Coronary artery (tissue), 2 donors: ENCODE results near the gene HSPG2.
"Not testable (repeated sequence)": the region's sequence is repeated elsewhere in the genome, so short reads cannot be mapped to it uniquely, and the experiment has no call there.

Source experiments
- DNase-seq: peaks from one replicate; pipeline ENCODE4 v3.0.0-alpha.2; 2017; ENCODE audit warnings: low spot score
- H3K27ac ChIP-seq, 2 donors: fragments of 200-600 bp; sonication (generic); one replicate each; pipeline ENCODE4 v1.5.1; 2016 to 2019
- H3K4me3 ChIP-seq: fragments of 200-600 bp; sonication (generic); 2 replicates; pipeline ENCODE4 v1.5.1; 2016; ENCODE audit warnings: mild to moderate bottlenecking, moderate library complexity
- TF ChIP-seq, protein P1 (sequence below): fragments of 200-600 bp; sonication (generic); IDR thresholded peaks from one replicate; pipeline ENCODE4 v1.5.1; 2019; ENCODE audit warnings: antibody characterized with exemption

The HSPG2 gene

GRCh38 chr1:21955058-21955457, 17.9 kb upstream of the HSPG2 start:
- Histone ChIP-seq H3K4me3 (no peak overlapping the region), H3K27ac (peak overlapping the region; percentile 59 to 61)
- TF ChIP-seq, protein P1, sequence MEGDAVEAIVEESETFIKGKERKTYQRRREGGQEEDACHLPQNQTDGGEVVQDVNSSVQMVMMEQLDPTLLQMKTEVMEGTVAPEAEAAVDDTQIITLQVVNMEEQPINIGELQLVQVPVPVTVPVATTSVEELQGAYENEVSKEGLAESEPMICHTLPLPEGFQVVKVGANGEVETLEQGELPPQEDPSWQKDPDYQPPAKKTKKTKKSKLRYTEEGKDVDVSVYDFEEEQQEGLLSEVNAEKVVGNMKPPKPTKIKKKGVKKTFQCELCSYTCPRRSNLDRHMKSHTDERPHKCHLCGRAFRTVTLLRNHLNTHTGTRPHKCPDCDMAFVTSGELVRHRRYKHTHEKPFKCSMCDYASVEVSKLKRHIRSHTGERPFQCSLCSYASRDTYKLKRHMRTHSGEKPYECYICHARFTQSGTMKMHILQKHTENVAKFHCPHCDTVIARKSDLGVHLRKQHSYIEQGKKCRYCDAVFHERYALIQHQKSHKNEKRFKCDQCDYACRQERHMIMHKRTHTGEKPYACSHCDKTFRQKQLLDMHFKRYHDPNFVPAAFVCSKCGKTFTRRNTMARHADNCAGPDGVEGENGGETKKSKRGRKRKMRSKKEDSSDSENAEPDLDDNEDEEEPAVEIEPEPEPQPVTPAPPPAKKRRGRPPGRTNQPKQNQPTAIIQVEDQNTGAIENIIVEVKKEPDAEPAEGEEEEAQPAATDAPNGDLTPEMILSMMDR, result no peak
- DNase-seq, result no peak

DNA sequence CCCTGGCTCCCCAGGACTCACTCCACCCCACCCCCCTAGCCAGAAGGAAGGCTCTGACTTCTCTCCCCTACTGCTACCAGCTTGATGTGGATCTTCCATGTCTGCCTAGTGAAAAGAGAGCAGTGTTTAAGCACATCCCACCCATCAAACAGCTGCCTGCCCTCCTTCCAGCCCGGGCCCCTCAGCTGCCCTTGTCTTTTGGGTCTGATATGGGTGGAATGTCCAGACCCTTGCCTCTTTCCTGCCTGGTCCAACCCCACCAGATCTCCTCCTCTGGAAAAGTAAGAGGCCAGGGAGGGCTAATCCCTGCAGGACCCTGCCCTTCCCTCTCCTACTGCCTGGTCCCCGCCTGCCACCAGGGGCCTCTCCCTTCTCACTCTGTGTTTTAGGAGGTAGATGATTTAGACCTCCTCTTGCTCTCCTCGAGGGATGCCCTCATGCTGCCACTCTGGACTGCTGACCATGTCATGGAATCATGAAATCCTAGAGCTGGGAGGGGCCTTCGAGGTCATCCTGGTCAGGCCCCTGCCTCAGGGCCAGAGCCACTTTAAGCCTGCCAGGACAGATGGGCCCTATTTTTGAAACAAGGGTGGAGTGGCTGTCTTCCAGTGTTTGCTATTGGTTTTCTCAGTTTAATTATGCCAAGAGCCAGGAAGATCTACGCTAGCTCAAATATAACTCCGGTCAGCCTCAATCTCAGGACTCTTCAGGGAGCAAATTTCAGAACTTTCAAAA, 15.8 kb upstream of the HSPG2 start:
- TF ChIP-seq, protein P1, result no peak
- H3K4me3 ChIP-seq, result no peak overlapping the region
- no peak for DNase-seq
- H3K27ac ChIP-seq, result no peak overlapping the region

GRCh38 chr1:21951226-21951870, 14.2 kb upstream of the HSPG2 start:
- DNase-seq, result no peak
- Histone ChIP-seq H3K4me3 (no peak overlapping the region), H3K27ac (no peak overlapping the region)
- TF ChIP-seq, protein P1, result no peak

DNA sequence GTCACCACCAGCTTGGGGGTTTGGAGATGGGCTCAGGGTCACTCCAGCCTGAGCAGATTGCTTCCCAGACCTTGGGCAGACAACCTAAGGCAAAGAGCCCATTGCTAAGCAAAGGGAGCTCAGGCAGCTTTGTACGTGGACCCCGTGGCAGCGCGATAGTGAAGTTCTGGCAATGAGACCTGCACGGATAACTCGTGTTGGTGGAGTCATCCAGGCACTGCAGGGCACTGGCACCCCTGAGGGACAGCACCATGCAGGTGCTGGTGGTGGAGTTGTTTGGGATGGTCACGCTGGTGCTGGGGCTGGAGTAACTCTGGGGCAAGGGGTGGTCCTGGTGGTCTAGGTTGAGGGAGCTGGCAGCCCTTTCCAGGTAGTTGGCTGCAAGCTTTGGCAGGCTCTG, 13.6 kb upstream of the HSPG2 start:
- no peak overlapping the region for H3K27ac ChIP-seq
- TF ChIP-seq, protein P1, result no peak
- H3K4me3 ChIP-seq, result no peak overlapping the region
- DNase-seq, result no peak

GRCh38 chr1:21946836-21947587, 9.9 kb upstream of the HSPG2 start:
- DNase-seq, result no peak
- TF ChIP-seq, protein P1, result no peak
- no peak overlapping the region for H3K4me3 ChIP-seq
- H3K27ac ChIP-seq, result no peak overlapping the region

DNA sequence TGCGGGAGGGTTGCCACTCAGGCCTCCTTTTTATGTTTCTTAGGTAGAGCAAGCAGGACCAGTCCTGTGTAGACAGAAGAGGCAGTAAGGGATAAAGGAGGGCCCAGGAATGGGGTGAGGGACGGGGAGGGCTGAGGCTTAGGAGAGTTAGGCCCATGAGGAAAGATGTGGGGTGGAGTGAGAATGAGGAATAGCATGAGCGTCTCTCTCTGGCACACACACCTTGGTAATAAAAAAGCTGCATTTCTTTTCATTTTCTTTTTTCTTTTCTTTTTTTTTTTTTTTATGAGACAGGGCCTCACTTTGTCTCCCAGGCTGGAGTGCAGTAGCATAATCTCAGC, 7.6 kb upstream of the HSPG2 start:
- TF ChIP-seq, protein P1, result no peak
- Histone ChIP-seq H3K4me3 (no peak overlapping the region), H3K27ac (no peak overlapping the region)
- DNase-seq, result no peak

DNA sequence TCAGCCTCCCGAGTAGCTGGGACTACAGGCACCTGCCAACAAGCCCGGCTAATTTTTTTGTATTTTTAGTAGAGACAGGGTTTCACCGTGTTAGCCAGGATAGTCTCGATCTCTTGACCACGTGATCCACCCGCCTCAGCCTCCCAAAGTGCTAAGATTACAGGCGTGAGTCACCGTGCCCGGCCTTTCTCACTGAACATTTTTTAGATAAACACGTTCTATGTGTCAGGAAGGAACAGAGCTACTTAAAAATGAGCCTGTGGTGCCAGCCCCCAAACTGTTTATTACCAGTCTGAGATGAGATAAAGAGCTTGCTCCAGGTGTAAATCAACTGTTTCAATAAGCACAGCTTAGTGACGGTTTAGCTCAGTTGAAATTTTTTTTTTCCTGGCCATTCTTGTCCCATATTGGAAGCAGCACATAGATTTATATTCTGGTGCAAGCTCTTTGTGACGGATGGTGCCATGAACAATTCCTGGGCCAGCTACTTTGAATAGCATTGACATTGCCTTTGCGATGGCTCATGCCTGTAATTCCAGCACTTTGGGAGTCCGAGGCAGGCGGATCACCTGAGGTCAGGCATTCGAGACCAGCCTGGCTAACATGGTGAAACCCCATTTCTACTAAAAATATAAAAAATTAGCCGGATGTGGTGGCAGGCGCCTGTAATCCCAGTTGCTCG, 6.0 kb upstream of the HSPG2 start:
- H3K4me3 ChIP-seq, DNase-seq: not testable (repeated sequence)
- H3K27ac ChIP-seq, result peak overlapping the region; percentile 66 to 99
